ENCODE results near the gene MTG1.

The MTG1 gene

DNA sequence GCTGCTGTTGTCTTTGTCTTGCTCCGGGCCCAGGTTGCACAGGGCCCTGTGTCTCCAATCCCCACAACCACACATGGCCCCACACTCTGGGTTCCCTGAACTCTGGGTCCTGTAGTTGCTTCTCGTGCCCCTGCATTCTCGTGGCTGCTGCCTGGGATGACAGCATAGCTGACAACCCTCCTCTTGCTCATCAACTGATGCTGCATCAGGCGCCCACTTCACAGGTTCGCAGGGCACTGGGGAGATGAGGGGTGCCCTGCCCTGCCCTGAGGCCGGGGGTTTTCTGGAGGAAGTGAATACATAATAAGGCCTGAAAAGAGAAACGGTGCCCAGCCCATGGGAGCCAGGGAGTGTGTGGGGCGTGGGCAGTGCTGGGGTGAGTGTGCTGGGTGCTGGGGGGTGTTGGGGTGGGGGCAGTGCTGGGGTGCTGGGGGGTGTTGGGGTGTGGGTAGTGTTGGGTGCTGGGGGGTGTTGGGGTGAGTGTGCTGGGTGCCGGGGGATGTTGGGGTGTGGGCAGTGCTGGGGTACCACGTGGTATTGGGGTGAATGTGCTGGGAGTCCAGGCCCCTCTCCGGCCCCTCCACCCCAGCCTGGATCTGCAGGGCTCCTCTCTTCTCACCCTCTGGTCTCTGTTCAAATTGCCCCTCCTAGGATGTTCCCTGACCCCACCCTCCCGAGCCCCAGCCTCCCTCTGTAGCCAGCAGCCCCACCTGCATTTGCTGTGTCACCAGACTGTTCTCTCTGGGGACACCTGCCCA lies 2.0 kb upstream of the MTG1 start:
- peak overlapping the region; percentile 83 for H3K27ac Mint-ChIP-seq
- H3K4me3 Mint-ChIP-seq = peak overlapping the region; percentile 54 to 76
- DNase-seq = no peak
- H3K9me3 Mint-ChIP-seq = no peaks in the 10 kb centered on the region
- ATAC-seq (replicated peaks) = peak in 1 of 2 donors; percentile 2
- peaks cover 36 to 77% of the 10 kb centered on the region in 2 donors for H3K4me1 Mint-ChIP-seq
- no peaks in the 10 kb centered on the region for H3K27me3 Mint-ChIP-seq
- H3K36me3 Mint-ChIP-seq = peaks cover 16 to 25% of the 10 kb centered on the region in 2 donors

DNA sequence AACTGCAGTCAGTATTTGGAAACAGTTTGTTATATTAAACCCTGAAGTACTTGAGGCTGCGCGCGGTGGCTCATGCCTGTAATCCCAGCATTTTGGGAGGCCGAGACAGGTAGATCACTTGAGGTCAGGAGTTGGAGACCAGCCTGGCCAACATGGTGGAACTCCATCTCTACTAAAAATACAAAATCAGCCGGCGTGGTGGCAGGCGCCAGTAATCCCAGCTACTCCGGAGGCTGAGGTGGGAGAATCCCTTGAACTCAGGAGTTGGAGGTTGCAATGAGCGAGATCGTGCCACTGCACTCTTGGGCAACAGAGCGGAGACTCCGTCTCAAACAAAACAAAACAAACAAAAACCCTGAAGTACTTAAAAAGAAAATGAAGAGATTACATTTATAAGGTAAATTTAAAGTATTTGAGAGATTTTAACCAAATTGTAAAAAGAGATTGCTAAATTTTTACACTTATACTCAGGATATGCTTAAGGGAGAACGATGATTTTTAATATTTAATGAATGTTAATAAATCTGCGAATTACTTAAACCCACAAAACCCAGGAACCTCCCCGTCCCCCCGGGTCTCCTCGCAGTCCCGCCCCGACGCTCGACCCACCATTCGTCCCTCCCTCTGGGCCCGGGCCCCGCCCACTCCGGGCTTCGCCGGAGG lies 425 bp upstream of the MTG1 start:
- H3K27me3 Mint-ChIP-seq = no peaks in the 10 kb centered on the region
- peaks cover 35 to 77% of the 10 kb centered on the region in 2 donors for H3K4me1 Mint-ChIP-seq
- ATAC-seq (replicated peaks) = no peak
- peak overlapping the region; percentile 88 to 90 for H3K4me3 Mint-ChIP-seq
- H3K36me3 Mint-ChIP-seq = peaks cover 26 to 31% of the 10 kb centered on the region in 2 donors
- no peaks in the 10 kb centered on the region for H3K9me3 Mint-ChIP-seq
- H3K27ac Mint-ChIP-seq = peak overlapping the region; percentile 88
- DNase-seq = no peak

DNA sequence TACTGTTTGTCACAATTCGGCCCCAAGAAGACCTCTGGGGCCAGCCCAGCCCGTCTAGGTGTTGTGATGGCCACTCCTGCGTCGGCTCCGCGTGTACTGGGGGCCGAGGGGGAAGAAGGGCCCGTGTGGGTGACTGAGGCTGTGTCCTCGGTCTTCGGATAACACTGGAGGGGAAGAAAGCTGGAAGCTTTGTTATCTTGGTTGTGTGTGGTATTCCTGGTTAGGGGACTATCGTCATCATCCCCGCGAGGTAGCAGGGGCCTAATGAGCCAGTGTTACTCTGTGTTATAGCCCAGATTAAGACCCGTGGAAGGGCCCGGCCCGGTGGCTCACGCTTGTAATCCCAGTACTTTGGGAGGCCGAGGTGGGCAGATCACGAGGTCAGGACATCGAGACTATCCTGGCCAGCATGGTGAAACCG lies 854 bp downstream of the MTG1 start:
- no peak for DNase-seq
- no peaks in the 10 kb centered on the region for H3K9me3 Mint-ChIP-seq
- peaks cover 29 to 70% of the 10 kb centered on the region in 2 donors for H3K4me1 Mint-ChIP-seq
- peak overlapping the region; percentile 88 to 90 for H3K4me3 Mint-ChIP-seq
- no peaks in the 10 kb centered on the region for H3K27me3 Mint-ChIP-seq
- peaks cover 36 to 41% of the 10 kb centered on the region in 2 donors for H3K36me3 Mint-ChIP-seq
- peak overlapping the region; percentile 96 for H3K27ac Mint-ChIP-seq
- peak; percentile 0 to 1 for ATAC-seq (replicated peaks)

DNA sequence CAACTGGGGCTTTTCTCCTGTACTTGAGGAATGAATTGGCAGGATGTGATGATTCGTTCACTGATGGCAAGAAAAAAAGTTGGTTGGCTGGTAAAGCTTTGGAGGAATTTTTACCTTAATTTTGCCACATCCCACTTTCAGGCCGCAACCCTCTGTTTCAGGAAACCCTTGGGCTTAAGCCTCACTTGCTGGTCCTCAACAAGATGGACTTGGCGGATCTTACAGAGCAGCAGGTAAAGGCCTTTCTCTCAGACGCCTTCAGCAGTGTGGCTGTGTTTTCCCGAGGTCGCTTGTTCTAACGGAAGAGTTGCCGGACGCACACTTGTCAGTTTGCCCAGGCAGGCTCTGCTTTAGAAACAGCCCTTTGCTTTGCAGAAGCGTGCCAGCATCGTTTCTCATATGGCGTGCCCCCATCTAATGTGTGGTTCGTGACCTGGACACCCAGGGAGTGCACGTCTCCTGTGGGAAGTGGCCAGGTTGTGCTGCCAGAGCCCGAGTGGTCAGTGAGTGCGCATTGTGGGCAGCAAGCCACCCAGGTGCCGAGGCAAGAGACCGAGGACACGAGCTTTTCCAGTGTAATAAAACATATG lies 2.2 kb downstream of the MTG1 start:
- H3K9me3 Mint-ChIP-seq = no peaks in the 10 kb centered on the region
- H3K4me1 Mint-ChIP-seq = peaks cover 24 to 71% of the 10 kb centered on the region in 2 donors
- H3K27ac Mint-ChIP-seq = no peak overlapping the region
- no peak overlapping the region for H3K4me3 Mint-ChIP-seq
- DNase-seq = no peak
- no peak for ATAC-seq (replicated peaks)
- peaks cover 33 to 42% of the 10 kb centered on the region in 2 donors for H3K36me3 Mint-ChIP-seq
- H3K27me3 Mint-ChIP-seq = no peaks in the 10 kb centered on the region

DNA sequence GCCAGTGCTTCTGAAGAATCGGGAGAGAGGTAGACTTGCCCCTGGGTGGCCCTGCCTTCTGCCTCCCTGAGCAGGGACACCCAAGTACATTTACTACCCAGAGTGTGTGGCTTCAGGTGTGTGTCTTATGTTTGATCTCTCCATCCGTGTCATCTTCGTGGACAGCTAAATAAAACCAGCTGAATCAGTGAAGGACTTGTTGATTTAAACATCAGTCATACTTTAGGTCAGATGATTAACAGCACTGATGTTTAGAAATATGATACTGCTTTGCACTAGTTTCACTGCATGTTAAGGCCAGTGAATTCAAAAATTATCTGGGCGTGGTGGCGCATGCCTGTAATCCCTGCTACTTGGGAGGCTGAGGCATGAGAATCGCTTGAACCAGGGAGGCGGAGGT lies 4.0 kb downstream of the MTG1 start:
- no peak overlapping the region for H3K27ac Mint-ChIP-seq
- H3K36me3 Mint-ChIP-seq = peaks cover 36 to 50% of the 10 kb centered on the region in 2 donors
- DNase-seq (no peak), ATAC-seq (replicated peaks) (no peak)
- no peaks in the 10 kb centered on the region for H3K9me3 Mint-ChIP-seq
- H3K27me3 Mint-ChIP-seq = no peaks in the 10 kb centered on the region
- no peak overlapping the region for H3K4me3 Mint-ChIP-seq
- H3K4me1 Mint-ChIP-seq = peaks cover 20 to 68% of the 10 kb centered on the region in 2 donors

DNA sequence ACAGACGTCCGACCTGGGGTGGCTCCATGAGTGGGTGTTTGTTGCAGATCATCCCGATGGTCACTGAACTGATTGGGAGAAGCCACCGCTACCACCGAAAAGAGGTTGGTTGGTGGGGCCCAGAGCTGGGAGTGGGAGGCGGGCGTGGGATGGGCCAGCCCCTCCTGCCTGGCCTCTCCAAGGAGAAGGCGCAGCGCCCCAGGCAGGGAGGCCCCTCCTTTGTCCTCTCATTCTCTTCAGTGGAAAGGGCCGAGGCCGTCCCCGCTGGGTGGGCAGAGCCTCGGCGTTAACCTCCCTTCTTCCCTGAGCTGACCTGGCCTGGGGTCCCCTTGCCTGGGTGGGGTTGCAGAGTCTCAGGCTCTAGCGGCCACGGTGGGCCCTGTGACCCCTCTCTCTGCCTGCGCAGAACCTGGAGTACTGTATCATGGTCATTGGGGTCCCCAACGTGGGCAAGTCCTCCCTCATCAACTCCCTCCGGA lies 5.2 kb downstream of the MTG1 start:
- Mint-ChIP-seq H3K27me3 (no peaks in the 10 kb centered on the region), H3K4me1 (peaks cover 23 to 66% of the 10 kb centered on the region in 2 donors), H3K4me3 (no peak overlapping the region), H3K9me3 (no peaks in the 10 kb centered on the region), H3K27ac (no peak overlapping the region), H3K36me3 (peaks cover 43 to 59% of the 10 kb centered on the region in 2 donors)
- no peak for DNase-seq
- no peak for ATAC-seq (replicated peaks)

- H3K36me3 Mint-ChIP-seq = peaks cover 53 to 72% of the 10 kb centered on the region in 2 donors
- peaks cover 30 to 70% of the 10 kb centered on the region in 2 donors for H3K4me1 Mint-ChIP-seq
- no peaks in the 10 kb centered on the region for H3K9me3 Mint-ChIP-seq
- no peak overlapping the region for H3K4me3 Mint-ChIP-seq
- DNase-seq = no peak
- ATAC-seq (replicated peaks) = peak; percentile 61 to 68
- H3K27ac Mint-ChIP-seq = peak overlapping the region; percentile 28
- no peaks in the 10 kb centered on the region for H3K27me3 Mint-ChIP-seq
These were observed 6.9 kb downstream of the MTG1 start for GRCh38 chr10:133400624-133401424.

- ATAC-seq (replicated peaks) = no peak
- H3K4me1 Mint-ChIP-seq = peaks cover 34 to 76% of the 10 kb centered on the region in 2 donors
- H3K36me3 Mint-ChIP-seq = peaks cover 57 to 77% of the 10 kb centered on the region in 2 donors
- no peak overlapping the region for H3K4me3 Mint-ChIP-seq
- no peaks in the 10 kb centered on the region for H3K9me3 Mint-ChIP-seq
- no peaks in the 10 kb centered on the region for H3K27me3 Mint-ChIP-seq
- peak overlapping the region; percentile 28 for H3K27ac Mint-ChIP-seq
- DNase-seq = no peak
These were observed 7.5 kb downstream of the MTG1 start for GRCh38 chr10:133401500-133401899.

- H3K4me1 Mint-ChIP-seq = peaks cover 34 to 73% of the 10 kb centered on the region in 2 donors
- no peaks in the 10 kb centered on the region for H3K9me3 Mint-ChIP-seq
- H3K4me3 Mint-ChIP-seq = no peak overlapping the region
- H3K36me3 Mint-ChIP-seq = peaks cover 57 to 79% of the 10 kb centered on the region in 2 donors
- no peak for DNase-seq
- ATAC-seq (replicated peaks) = no peak
- no peaks in the 10 kb centered on the region for H3K27me3 Mint-ChIP-seq
- H3K27ac Mint-ChIP-seq = peak overlapping the region; percentile 47
These were observed 8.2 kb downstream of the MTG1 start for GRCh38 chr10:133401981-133402725.

DNA sequence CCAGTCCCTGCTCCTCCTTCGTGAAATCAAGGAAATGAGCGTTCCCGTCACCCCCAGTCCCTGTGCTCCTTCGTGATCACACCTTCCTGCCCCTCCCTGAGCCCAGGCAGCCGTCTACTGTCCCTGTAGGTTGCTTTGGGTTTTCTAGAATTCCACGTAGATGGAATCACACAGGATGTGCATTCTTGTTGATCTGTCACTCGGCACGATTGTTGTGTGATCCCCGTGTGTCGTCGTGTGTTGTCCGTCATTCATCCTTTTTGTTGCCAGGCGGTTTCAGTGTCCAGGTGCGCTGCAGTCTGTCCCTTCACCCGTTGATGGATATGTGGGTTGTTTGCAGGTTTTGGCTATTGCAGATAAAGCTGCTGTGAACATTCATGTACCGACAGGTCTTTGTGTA lies 9.4 kb downstream of the MTG1 start:
- ATAC-seq (replicated peaks) = no peak
- H3K27ac Mint-ChIP-seq = peak overlapping the region; percentile 25
- H3K9me3 Mint-ChIP-seq = no peaks in the 10 kb centered on the region
- H3K4me1 Mint-ChIP-seq = peaks cover 35 to 71% of the 10 kb centered on the region in 2 donors
- no peak for DNase-seq
- H3K27me3 Mint-ChIP-seq = no peaks in the 10 kb centered on the region
- peaks cover 58 to 78% of the 10 kb centered on the region in 2 donors for H3K36me3 Mint-ChIP-seq
- no peak overlapping the region for H3K4me3 Mint-ChIP-seq

DNA sequence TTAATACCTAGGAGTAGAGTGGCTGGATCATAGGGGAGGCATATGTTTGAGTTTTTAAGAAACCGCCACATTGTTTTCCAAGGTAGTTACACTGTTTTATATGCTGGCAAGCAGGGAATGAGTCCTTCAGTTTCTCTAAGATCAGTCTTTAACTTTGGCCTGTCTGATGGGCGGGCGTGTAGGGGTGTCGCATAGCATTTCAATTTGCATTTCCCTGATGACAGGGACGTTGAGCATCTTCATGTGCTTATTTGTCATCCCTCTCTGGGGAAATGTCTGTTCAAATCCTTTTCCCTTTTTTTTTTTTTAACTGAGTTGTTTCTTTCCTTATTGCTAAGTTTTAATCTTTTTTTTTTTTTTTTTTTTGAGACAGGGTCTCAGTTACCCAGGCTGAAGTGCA lies 9.8 kb downstream of the MTG1 start:
- ATAC-seq (replicated peaks) (no peak), DNase-seq (no peak)
- peak overlapping the region; percentile 25 for H3K27ac Mint-ChIP-seq
- peaks cover 35 to 72% of the 10 kb centered on the region in 2 donors for H3K4me1 Mint-ChIP-seq
- no peaks in the 10 kb centered on the region for H3K9me3 Mint-ChIP-seq
- H3K4me3 Mint-ChIP-seq = no peak overlapping the region
- H3K27me3 Mint-ChIP-seq = no peaks in the 10 kb centered on the region
- peaks cover 58 to 82% of the 10 kb centered on the region in 2 donors for H3K36me3 Mint-ChIP-seq

DNA sequence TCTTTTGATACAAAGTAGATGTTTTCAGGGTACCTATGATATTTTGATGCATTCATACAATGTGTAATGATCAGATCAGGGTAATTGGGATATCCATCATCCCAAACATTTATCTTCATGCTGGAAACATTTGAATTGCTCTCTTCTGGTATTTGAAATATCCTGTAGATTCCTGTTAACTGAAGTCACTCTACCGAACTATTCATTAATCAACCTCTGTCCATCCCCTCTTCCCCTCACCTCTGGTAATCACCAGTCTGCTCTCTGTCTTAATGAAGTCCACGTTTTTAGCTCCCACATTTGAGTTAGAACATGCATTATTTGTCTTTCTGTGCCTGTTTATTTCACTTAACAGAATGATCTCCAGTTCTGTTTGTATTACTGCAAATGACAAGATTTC lies 11.3 kb downstream of the MTG1 start:
- no peak for DNase-seq
- no peaks in the 10 kb centered on the region for H3K27me3 Mint-ChIP-seq
- ATAC-seq (replicated peaks) = no peak
- peaks cover 36 to 70% of the 10 kb centered on the region in 2 donors for H3K4me1 Mint-ChIP-seq
- H3K36me3 Mint-ChIP-seq = peaks cover 60 to 85% of the 10 kb centered on the region in 2 donors
- H3K27ac Mint-ChIP-seq = no peak overlapping the region
- H3K4me3 Mint-ChIP-seq = no peak overlapping the region
- peaks cover 0 to under 1% of the 10 kb centered on the region in 2 donors for H3K9me3 Mint-ChIP-seq

- H3K27ac Mint-ChIP-seq = no peak overlapping the region
- ATAC-seq (replicated peaks) (peak; percentile 25 to 56), DNase-seq (no peak)
- H3K4me1 Mint-ChIP-seq = peaks cover 32 to 63% of the 10 kb centered on the region in 2 donors
- peaks cover 66 to 88% of the 10 kb centered on the region in 2 donors for H3K36me3 Mint-ChIP-seq
- peaks cover 3% of the 10 kb centered on the region in 2 donors for H3K9me3 Mint-ChIP-seq
- no peak overlapping the region for H3K4me3 Mint-ChIP-seq
- H3K27me3 Mint-ChIP-seq = no peaks in the 10 kb centered on the region
These were observed 12.0 kb downstream of the MTG1 start for GRCh38 chr10:133405844-133406527.
